DND-41 (cell line): ENCODE results near the gene SCLY.

ENCODE experiments used
- ATAC-seq: fragments of 200-7000 bp; cut with Tn5 transposase; 3 replicates; pipeline ENCODE4 v1.9.1; 2021; ENCODE audit warnings: low read depth; ENCODE audit not compliant: insufficient read depth
- DNase-seq: peaks from one replicate; pipeline ENCODE4 v3.0.0-alpha.2; 2020
- H2AFZ ChIP-seq: 2 replicates; pipeline ENCODE4 v1.6.0; 2012; ENCODE audit warnings: low read depth, low read length
- H3K27ac ChIP-seq: 2 replicates; pipeline ENCODE4 v1.5.1; 2012; ENCODE audit warnings: low read length, inconsistent platforms
- H3K27me3 ChIP-seq: fragments of 200-600 bp; sonication (generic); 2 replicates; pipeline ENCODE4 v1.6.0; 2012; ENCODE audit warnings: low read length, mild to moderate bottlenecking, inconsistent platforms; ENCODE audit not compliant: insufficient read depth, poor library complexity
- H3K36me3 ChIP-seq: 2 replicates; pipeline ENCODE4 v1.5.1; 2012; ENCODE audit warnings: low read length, inconsistent platforms; ENCODE audit not compliant: insufficient read depth
- H3K4me1 ChIP-seq: 2 replicates; pipeline ENCODE4 v1.5.1; 2012; ENCODE audit warnings: mild to moderate bottlenecking, low read length; ENCODE audit not compliant: insufficient read depth
- H3K4me2 ChIP-seq: 2 replicates; pipeline ENCODE4 v1.6.0; 2012; ENCODE audit warnings: mild to moderate bottlenecking, moderate library complexity, low read length, inconsistent platforms; ENCODE audit not compliant: insufficient read depth
- H3K4me3 ChIP-seq, 2 experiments: fragments of 200-600 bp in 1 of 2; shearing (Covaris generic) in 1 of 2; 2 replicates each; pipeline ENCODE4 v1.5.1; 2012 to 2016; ENCODE audit warnings: inconsistent platforms in 2 of 2, low read length in 2 of 2, mild to moderate bottlenecking in 2 of 2, low read depth in 1 of 2, moderate library complexity in 1 of 2
- H3K79me2 ChIP-seq: 2 replicates; pipeline ENCODE4 v1.6.0; 2012; ENCODE audit warnings: low read length, inconsistent platforms; ENCODE audit not compliant: insufficient read depth
- H3K9ac ChIP-seq: 2 replicates; pipeline ENCODE4 v1.6.0; 2012; ENCODE audit warnings: low read depth, mild to moderate bottlenecking, inconsistent platforms, low read length, moderate library complexity
- H3K9me3 ChIP-seq: 2 replicates; pipeline ENCODE4 v1.5.1; 2012; ENCODE audit warnings: low read length, moderate library complexity, mild to moderate bottlenecking, inconsistent platforms; ENCODE audit not compliant: insufficient read depth, severe bottlenecking
- H4K20me1 ChIP-seq: 2 replicates; pipeline ENCODE4 v1.6.0; 2012; ENCODE audit warnings: low read length; ENCODE audit not compliant: insufficient read depth
- CTCF ChIP-seq: IDR thresholded peaks from 2 replicates; pipeline ENCODE4 v1.5.1; 2012; ENCODE audit warnings: borderline replicate concordance, low read length, moderate library complexity, mild to moderate bottlenecking; ENCODE audit not compliant: poor library complexity, severe bottlenecking; ENCODE audit errors: extremely low read depth
- EZH2 ChIP-seq: IDR thresholded peaks from 3 replicates; pipeline ENCODE4 v1.6.1; 2012; ENCODE audit warnings: borderline replicate concordance, low read depth, mild to moderate bottlenecking, moderate library complexity, low read length, inconsistent platforms; ENCODE audit not compliant: severe bottlenecking

The SCLY gene

DNA sequence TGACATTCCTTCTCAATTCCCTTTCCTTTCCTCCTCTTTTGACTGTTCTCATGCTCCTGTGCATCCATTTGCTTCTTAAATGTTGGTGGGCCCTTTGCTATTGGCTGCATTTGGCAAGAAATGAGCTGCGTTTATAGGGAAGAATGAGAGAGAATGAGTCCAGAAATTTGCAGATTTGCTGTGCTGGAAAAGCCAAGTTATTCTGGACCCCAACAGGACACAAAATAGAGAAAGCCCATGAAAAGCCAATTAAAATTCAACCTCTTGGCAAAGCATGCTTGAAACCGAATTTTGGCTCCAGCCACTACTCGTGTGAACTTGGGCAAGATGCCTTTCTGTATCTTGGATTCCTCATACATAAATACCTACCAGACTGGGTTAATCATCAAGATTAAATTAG lies 1.3 kb upstream of the SCLY start:
- Histone ChIP-seq H3K27me3 (no peaks in the 10 kb centered on the region), H3K4me3 (peak overlapping the region; percentile 57 to 100), H3K4me1 (peaks cover 30% of the 10 kb centered on the region), H3K27ac (peak overlapping the region; percentile 83), H3K9me3 (no peaks in the 10 kb centered on the region), H3K4me2 (peak overlapping the region; percentile 88), H3K79me2 (peaks cover 37% of the 10 kb centered on the region), H3K9ac (peak overlapping the region; percentile 97), H3K36me3 (peaks cover 9% of the 10 kb centered on the region), H4K20me1 (no peaks in the 10 kb centered on the region), H2AFZ (no peak overlapping the region)
- ATAC-seq (no peak), DNase-seq (no peak)
- TF ChIP-seq EZH2 (no peak), CTCF (no peak)

DNA sequence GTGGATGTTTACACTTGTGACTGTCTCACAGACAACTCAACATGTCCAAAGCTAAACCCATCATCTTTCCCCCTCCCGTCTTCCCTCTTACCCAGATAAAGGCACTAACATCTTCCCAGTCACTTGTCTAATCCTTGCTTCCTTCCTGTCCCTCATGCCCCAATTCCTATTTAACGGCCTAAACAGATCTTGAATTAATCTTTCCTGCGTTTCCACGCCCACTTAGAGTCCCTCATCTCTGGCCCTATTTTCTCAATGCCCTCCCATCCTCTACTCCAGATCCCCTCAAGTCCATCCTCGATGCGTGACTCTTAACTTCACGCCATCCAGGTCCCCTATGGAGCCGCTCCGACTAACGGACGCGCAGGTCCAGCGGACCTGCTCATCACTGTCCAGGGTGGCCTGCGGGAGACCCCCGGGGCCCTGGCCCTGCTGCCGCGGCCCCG lies 682 bp upstream of the SCLY start:
- Histone ChIP-seq H3K9me3 (no peaks in the 10 kb centered on the region), H3K4me3 (peak overlapping the region; percentile 57 to 100), H3K36me3 (peaks cover 15% of the 10 kb centered on the region), H3K4me2 (peak overlapping the region; percentile 88), H3K27me3 (no peaks in the 10 kb centered on the region), H3K9ac (peak overlapping the region; percentile 97), H4K20me1 (no peaks in the 10 kb centered on the region), H3K79me2 (peaks cover 40% of the 10 kb centered on the region), H3K27ac (peak overlapping the region; percentile 83), H2AFZ (peak overlapping the region; percentile 79), H3K4me1 (peaks cover 30% of the 10 kb centered on the region)
- TF ChIP-seq CTCF (no peak), EZH2 (no peak)
- ATAC-seq = no peak
- no peak for DNase-seq

GRCh38 chr2:238061315-238062202 lies 758 bp downstream of the SCLY start:
- H3K4me3 ChIP-seq = peak overlapping the region; percentile 96 to 100
- ATAC-seq (peak; percentile 32), DNase-seq (peak; percentile 58)
- H4K20me1 ChIP-seq = no peaks in the 10 kb centered on the region
- H3K36me3 ChIP-seq = peaks cover 28% of the 10 kb centered on the region
- peaks cover 36% of the 10 kb centered on the region for H3K4me1 ChIP-seq
- peak overlapping the region; percentile 86 for H3K27ac ChIP-seq
- H3K4me2 ChIP-seq = peak overlapping the region; percentile 88
- TF ChIP-seq EZH2 (no peak), CTCF (no peak)
- H3K27me3 ChIP-seq = no peaks in the 10 kb centered on the region
- peaks cover 47% of the 10 kb centered on the region for H3K79me2 ChIP-seq
- peak overlapping the region; percentile 97 for H3K9ac ChIP-seq
- no peaks in the 10 kb centered on the region for H3K9me3 ChIP-seq
- peak overlapping the region; percentile 97 for H2AFZ ChIP-seq
